Muscle layer of duodenum (tissue), 2 donors: Measurements from ENCODE around the gene G0S2.
A peak's percentile ranks its signal among the peaks of the same experiment; 100 is the strongest.
"Not testable (repeated sequence)": the region's sequence is repeated elsewhere in the genome, so short reads cannot be mapped to it uniquely, and the experiment has no call there.

Source experiments
- H3K27ac ChIP-seq: one replicate; pipeline ENCODE4 v1.7.0; 2013; ENCODE audit warnings: mild to moderate bottlenecking, low read length
- H3K27me3 ChIP-seq: one replicate; pipeline ENCODE4 v1.7.0; 2013; ENCODE audit warnings: low read depth, mild to moderate bottlenecking, control low read depth, low read length
- H3K36me3 ChIP-seq, 2 donors: one replicate each; pipeline ENCODE4 v1.7.0; 2013; ENCODE audit warnings: low read length in 2 of 2, control low read depth in 1 of 2, mild to moderate bottlenecking in 1 of 2; ENCODE audit not compliant: insufficient read depth in 2 of 2, control insufficient read depth in 1 of 2
- H3K4me1 ChIP-seq, 2 donors: one replicate each; pipeline ENCODE4 v1.7.0; 2013; ENCODE audit warnings: low read length in 2 of 2, mild to moderate bottlenecking in 2 of 2, control low read depth in 1 of 2, moderate library complexity in 1 of 2; ENCODE audit not compliant: insufficient read depth in 2 of 2, control insufficient read depth in 1 of 2
- H3K4me3 ChIP-seq, 2 donors: one replicate each; pipeline ENCODE4 v1.7.0; 2013; ENCODE audit warnings: low read length in 2 of 2, low read depth in 1 of 2, mild to moderate bottlenecking in 1 of 2
- H3K9me3 ChIP-seq, 2 donors: one replicate each; pipeline ENCODE4 v1.7.0; 2013; ENCODE audit warnings: low read length in 2 of 2, control low read depth in 1 of 2, mild to moderate bottlenecking in 1 of 2; ENCODE audit not compliant: control insufficient read depth in 1 of 2
- donor health status: healthy.

Gene G0S2

GRCh38 chr1:209688746-209689234, 13.6 kb downstream of the G0S2 start:
- Histone ChIP-seq H3K4me3 (no peak overlapping the region), H3K36me3 (no peaks in the 10 kb centered on the region), H3K27ac (no peak overlapping the region), H3K9me3 (no peaks in the 10 kb centered on the region), H3K4me1 (peaks cover 0 to 25% of the 10 kb centered on the region in 2 donors), H3K27me3 (no peaks in the 10 kb centered on the region)

GRCh38 chr1:209689477-209689876, 14.3 kb downstream of the G0S2 start:
- Histone ChIP-seq H3K9me3 (no peaks in the 10 kb centered on the region), H3K4me3 (no peak overlapping the region), H3K4me1 (peaks cover 0 to 25% of the 10 kb centered on the region in 2 donors), H3K36me3 (no peaks in the 10 kb centered on the region), H3K27ac (no peak overlapping the region), H3K27me3 (no peaks in the 10 kb centered on the region)

- H3K4me3 ChIP-seq: no peak overlapping the region
- no peaks in the 10 kb centered on the region for H3K9me3 ChIP-seq
- H3K4me1 ChIP-seq: peaks cover 0 to 17% of the 10 kb centered on the region in 2 donors
- H3K27me3 ChIP-seq: no peaks in the 10 kb centered on the region
- H3K36me3 ChIP-seq: no peaks in the 10 kb centered on the region
- H3K27ac ChIP-seq: no peak overlapping the region
Observed at GRCh38 chr1:209691237-209691636, 16.0 kb downstream of the G0S2 start.

- no peaks in the 10 kb centered on the region for H3K9me3 ChIP-seq
- H3K36me3 ChIP-seq: no peaks in the 10 kb centered on the region
- H3K4me1 ChIP-seq: peaks cover 0 to 13% of the 10 kb centered on the region in 2 donors
- H3K27me3 ChIP-seq: no peaks in the 10 kb centered on the region
- H3K27ac ChIP-seq: no peak overlapping the region
- H3K4me3 ChIP-seq: no peak overlapping the region
Observed at GRCh38 chr1:209692296-209692695, 17.1 kb downstream of the G0S2 start.

- Histone ChIP-seq H3K27ac (no peak overlapping the region), H3K9me3 (no peaks in the 10 kb centered on the region), H3K4me1 (peaks cover 0 to 12% of the 10 kb centered on the region in 2 donors), H3K27me3 (no peaks in the 10 kb centered on the region), H3K4me3 (no peak overlapping the region), H3K36me3 (no peaks in the 10 kb centered on the region)
Observed at GRCh38 chr1:209692745-209693504, 17.7 kb downstream of the G0S2 start.

- Histone ChIP-seq H3K9me3 (no peaks in the 10 kb centered on the region), H3K27me3 (no peaks in the 10 kb centered on the region), H3K27ac (no peak overlapping the region), H3K4me3 (no peak overlapping the region), H3K36me3 (no peaks in the 10 kb centered on the region), H3K4me1 (no peaks in the 10 kb centered on the region)
Observed at GRCh38 chr1:209696673-209697072, 21.5 kb downstream of the G0S2 start.

- Histone ChIP-seq H3K9me3 (no peaks in the 10 kb centered on the region), H3K36me3 (no peaks in the 10 kb centered on the region), H3K4me3 (no peak overlapping the region), H3K27me3 (no peaks in the 10 kb centered on the region), H3K27ac (no peak overlapping the region), H3K4me1 (no peaks in the 10 kb centered on the region)
Observed at GRCh38 chr1:209697126-209697525, 21.9 kb downstream of the G0S2 start.

GRCh38 chr1:209700686-209701085, 25.5 kb downstream of the G0S2 start:
- not testable (repeated sequence) for H3K27me3 ChIP-seq, H3K4me1 ChIP-seq, H3K27ac ChIP-seq, H3K36me3 ChIP-seq, H3K4me3 ChIP-seq, H3K9me3 ChIP-seq

GRCh38 chr1:209702832-209703231, 27.6 kb downstream of the G0S2 start:
- Histone ChIP-seq H3K4me3 (no peak overlapping the region), H3K27ac (no peak overlapping the region), H3K27me3 (no peaks in the 10 kb centered on the region), H3K36me3 (no peaks in the 10 kb centered on the region), H3K9me3 (no peaks in the 10 kb centered on the region), H3K4me1 (no peaks in the 10 kb centered on the region)

GRCh38 chr1:209703834-209704504, 28.8 kb downstream of the G0S2 start:
- Histone ChIP-seq H3K4me1 (no peaks in the 10 kb centered on the region), H3K9me3 (no peaks in the 10 kb centered on the region), H3K36me3 (no peaks in the 10 kb centered on the region), H3K27me3 (no peaks in the 10 kb centered on the region), H3K4me3 (no peak overlapping the region), H3K27ac (no peak overlapping the region)

GRCh38 chr1:209704584-209704983, 29.4 kb downstream of the G0S2 start, which contains the start of gene HSD11B1:
TSS of gene HSD11B1 (plus strand) at chr1:209704846. CDS start at chr1:209704943, 97 bp downstream.
- H3K4me1 ChIP-seq: no peaks in the 10 kb centered on the region
- H3K27ac ChIP-seq: peak within 1 kb of the TSS; percentile 36
- no peaks in the 10 kb centered on the region for H3K9me3 ChIP-seq
- H3K27me3 ChIP-seq: no peaks in the 10 kb centered on the region
- H3K4me3 ChIP-seq: no peak within 1 kb of the TSS
- H3K36me3 ChIP-seq: no peaks in the 10 kb centered on the region
